Suppressor macrophage treated with lipopolysaccharide for 1 hour (primary cell): Measurements from ENCODE around the gene TSPY1.
"Not testable (repeated sequence)": the region's sequence is repeated elsewhere in the genome, so short reads cannot be mapped to it uniquely, and the experiment has no call there.

Experiments
- DNase-seq, 3 donors: peaks; one replicate each; pipeline ENCODE4 v3.0.0-alpha.2; 2020 to 2022

Gene TSPY1, protein sequence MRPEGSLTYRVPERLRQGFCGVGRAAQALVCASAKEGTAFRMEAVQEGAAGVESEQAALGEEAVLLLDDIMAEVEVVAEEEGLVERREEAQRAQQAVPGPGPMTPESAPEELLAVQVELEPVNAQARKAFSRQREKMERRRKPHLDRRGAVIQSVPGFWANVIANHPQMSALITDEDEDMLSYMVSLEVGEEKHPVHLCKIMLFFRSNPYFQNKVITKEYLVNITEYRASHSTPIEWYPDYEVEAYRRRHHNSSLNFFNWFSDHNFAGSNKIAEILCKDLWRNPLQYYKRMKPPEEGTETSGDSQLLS

DNA sequence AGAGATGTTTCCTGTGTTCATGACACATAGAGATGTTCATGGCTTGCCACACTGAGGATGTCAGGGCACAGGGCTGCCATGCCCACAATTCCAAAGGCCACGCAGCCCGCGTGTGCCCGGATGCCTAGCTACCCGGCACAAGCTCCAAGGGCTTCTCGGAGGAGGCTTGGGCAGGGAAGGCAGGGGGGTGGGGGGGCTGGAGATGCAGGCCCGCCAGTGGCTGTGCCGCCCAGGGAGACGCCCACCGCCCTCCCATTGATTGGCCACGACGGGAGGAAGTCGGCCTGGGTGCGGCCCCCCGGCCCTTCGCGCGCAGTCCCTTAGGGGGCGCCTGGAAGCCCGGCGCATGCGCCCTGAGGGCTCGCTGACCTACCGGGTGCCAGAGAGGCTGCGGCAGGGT lies at the start of gene TSPY1:
TSPY1 (plus strand) TSS at position 301 of the 400 bp plus-strand sequence; CDS start at position 347, 46 bp downstream.
- not testable (repeated sequence) for DNase-seq

GRCh38 chrY:9486967-9487366 lies 20.2 kb downstream of the TSPY1 start, which contains the start of gene TSPY9:
Gene TSPY9, plus strand, starts transcription at chrY:9487267. Its CDS starts 46 bp downstream, at chrY:9487313.
- not testable (repeated sequence) for DNase-seq

DNA sequence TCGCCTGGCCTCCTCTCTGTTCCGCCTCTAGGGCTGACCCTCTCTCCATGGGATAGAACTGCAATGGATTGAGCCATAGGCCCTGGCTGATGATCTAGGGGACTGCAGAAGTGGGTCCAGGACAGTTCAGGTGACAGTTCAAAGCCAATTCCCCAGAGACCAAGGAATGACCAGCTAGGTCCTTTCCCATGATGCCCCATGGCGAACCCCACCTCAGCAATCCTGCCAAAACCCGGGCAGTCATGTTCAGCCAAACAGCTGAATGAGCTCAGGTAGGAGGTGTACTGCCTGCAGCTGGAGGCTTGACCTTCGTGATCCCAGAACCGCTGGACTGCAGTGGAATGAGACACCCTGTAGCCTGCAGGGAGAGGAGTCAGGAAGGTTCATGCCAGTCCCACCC lies 37.6 kb downstream of the TSPY1 start:
- not testable (repeated sequence) for DNase-seq

DNA sequence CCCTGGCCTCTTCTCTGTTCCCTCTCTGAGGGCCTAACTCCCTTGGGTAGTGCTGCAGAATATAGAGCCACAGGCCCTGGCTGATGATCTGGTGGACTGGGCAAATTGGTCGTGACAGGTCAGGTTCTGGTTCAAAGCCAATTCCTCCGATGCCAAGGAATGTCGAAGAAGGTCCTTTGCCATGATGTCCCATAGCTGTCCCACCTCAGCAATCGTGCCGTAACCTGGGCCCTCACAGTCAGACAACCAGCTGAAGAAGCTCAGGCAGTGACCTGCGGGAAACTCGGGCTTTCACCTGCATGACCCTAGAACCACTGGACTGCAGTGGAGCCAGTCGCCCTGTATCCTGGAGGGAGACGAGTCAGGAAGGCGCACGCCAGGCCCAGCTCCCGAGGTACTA lies 49.5 kb downstream of the TSPY1 start:
- DNase-seq = not testable (repeated sequence)
